Coronary artery (tissue), 2 donors: ENCODE results near the gene TPPP.

Source experiments
- DNase-seq: peaks from one replicate; pipeline ENCODE4 v3.0.0-alpha.2; 2017; ENCODE audit warnings: low spot score
- H3K27ac ChIP-seq, 2 donors: fragments of 200-600 bp; sonication (generic); one replicate each; pipeline ENCODE4 v1.5.1; 2016 to 2019
- H3K4me3 ChIP-seq: fragments of 200-600 bp; sonication (generic); 2 replicates; pipeline ENCODE4 v1.5.1; 2016; ENCODE audit warnings: mild to moderate bottlenecking, moderate library complexity
- CTCF ChIP-seq: fragments of 200-600 bp; sonication (generic); IDR thresholded peaks from one replicate; pipeline ENCODE4 v1.5.1; 2019; ENCODE audit warnings: antibody characterized with exemption

TPPP gene

GRCh38 chr5:673161-673830, 19.9 kb downstream of the TPPP start:
- no peak for DNase-seq
- peak overlapping the region in 1 of 2 donors; percentile 16 for H3K27ac ChIP-seq
- peak overlapping the region; percentile 53 for H3K4me3 ChIP-seq
- TF ChIP-seq CTCF: no peak

GRCh38 chr5:672329-673160, 20.6 kb downstream of the TPPP start:
- Histone ChIP-seq H3K4me3 (peak overlapping the region; percentile 53), H3K27ac (peak overlapping the region in 1 of 2 donors; percentile 31)
- no peak for DNase-seq
- no peak for TF ChIP-seq CTCF

- Histone ChIP-seq H3K4me3 (peak overlapping the region; percentile 53), H3K27ac (peak overlapping the region in 1 of 2 donors; percentile 31)
- DNase-seq: no peak
- peak; percentile 89 for TF ChIP-seq CTCF
Measured at GRCh38 chr5:671459-672328, 21.5 kb downstream of the TPPP start.

GRCh38 chr5:670396-671270, 22.5 kb downstream of the TPPP start:
- no peak overlapping the region for H3K4me3 ChIP-seq
- no peak for TF ChIP-seq CTCF
- DNase-seq: no peak
- no peak overlapping the region for H3K27ac ChIP-seq

- H3K27ac ChIP-seq: no peak overlapping the region
- DNase-seq: no peak
- no peak overlapping the region for H3K4me3 ChIP-seq
Measured at GRCh38 chr5:669842-670395, 23.2 kb downstream of the TPPP start.

More at GRCh38 chr5:669842-670395, 23.2 kb downstream of the TPPP start:
- TF ChIP-seq CTCF: no peak
